IPS DF 4.7 (cell line): ENCODE data around the gene MAP3K9.

Source experiments
- DNase-seq: peaks from one replicate; pipeline ENCODE4 v3.0.0-alpha.2; 2013; ENCODE audit warnings: low spot score; ENCODE audit errors: extremely low read depth

Gene MAP3K9

GRCh38 chr14:70821584-70822529 is 12.5 kb upstream of the MAP3K9 start:
- no peak for DNase-seq

DNA sequence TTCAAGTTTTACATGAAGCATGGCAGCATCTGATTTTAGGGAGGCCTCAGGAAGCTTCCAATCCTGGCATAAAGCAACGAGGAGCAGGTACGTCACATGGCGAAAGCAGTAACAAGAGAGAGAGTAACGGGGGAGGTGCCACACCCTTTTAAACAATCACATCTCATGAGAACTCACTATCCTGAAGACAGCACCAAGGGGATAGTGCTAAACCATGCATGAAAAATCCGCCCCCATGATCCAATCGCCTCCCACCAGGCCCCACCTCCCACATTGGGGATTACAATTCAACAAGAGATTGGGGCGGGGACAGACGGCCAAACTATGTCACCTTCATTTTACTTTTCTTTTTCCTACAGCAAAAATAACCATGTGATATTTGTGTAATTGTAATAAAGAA is 7.2 kb upstream of the MAP3K9 start:
- DNase-seq = no peak

DNA sequence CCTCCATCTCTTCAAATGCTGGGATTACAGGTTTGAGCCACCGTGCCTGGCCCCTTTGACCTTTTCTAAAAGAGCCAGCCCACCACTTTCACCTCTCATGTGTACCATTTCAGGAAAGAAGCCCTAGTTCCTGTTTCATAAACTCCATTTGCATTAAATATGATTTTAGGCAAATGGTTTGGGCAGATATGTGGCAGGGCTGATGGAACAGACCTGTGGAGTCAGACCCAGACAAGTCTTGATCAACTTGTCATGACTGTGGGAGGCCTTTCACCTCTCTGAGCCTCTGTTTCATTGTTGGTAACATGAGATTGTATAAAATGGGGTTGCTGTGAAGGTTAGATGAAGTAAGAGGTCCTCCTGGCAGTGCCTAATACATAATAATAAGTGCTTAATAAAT is 5.2 kb upstream of the MAP3K9 start:
- DNase-seq = no peak

GRCh38 chr14:70812124-70812818 is 3.0 kb upstream of the MAP3K9 start:
- no peak for DNase-seq

DNA sequence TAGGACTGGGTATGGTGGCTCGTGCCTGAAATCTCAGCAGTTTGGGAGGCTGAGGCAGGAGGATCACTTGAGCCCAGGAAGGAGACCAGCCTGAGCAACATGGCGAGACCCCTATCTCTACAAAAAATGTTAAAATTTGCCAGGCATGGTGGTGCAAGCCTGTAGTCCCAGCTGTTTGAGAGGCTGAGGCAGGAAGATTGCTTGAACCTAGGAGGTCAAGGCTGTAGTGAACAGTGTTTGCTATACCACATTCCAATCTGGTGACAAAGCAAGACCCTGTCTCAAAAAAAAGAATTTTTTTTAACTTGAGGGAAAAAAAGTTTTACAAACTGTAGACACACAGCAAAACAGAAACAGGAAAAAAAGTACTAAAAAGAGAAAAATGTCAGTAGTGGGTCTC is 2.3 kb upstream of the MAP3K9 start:
- DNase-seq = no peak

GRCh38 chr14:70811050-70811449 is 1.7 kb upstream of the MAP3K9 start:
- no peak for DNase-seq

DNA sequence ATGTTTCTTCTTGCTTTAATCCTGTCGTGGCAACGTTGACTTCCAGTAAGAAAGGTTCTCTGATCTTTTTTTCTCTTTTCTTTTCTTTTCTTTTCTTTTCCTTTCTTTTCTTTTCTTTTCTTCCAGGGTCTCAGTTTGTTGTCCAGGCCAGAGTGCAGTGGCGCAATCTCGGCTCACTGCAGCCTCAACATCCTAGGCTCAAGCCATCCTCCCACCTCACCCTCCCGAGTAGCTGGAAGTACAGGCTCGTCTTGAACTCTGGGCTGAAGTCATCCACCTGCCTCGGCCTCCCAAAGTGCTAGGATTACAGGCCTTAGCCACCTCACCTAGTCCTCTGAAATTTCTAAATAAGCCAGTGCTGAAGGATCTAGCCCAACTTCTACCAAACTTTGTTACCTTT is 1.3 kb upstream of the MAP3K9 start:
- DNase-seq = no peak

DNA sequence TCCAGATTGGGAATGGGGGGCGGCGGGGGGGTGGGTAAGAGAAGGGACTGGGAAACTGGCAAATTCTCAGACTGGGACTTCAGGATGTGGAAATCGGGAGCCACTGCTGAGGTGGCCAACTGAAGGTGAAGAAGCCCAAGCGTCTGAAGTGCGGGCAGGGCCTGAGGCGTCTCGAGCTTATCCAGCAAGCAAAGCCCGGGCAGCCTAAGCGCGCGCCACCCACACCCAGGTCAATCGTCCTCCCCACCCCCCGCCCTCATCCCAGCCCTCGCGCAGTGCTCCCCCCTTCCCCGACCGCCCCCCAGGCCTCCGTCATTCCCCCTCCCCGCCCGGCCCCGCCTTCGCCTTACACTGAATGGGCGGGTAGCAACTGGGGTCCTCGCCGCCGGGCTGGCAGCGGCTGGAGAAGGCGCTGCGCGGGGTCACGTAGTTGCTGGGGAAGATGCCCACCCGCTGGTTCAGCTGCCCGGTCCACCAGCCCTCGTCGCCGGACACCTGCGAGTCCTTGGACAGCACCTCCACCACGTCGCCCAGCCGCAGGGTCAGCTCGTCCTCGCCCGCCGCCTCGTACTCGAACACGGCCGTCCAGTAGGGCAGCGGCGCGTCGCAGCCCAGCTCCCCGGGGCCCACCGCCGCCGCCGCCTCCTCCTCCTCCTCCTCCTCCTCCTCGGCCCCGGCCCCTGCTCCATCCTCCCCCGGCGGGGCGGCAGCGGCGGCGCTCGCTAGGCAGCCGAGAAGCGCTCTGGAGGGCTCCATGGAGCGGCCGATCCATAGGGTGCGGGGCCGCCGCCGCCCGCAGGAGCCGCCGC is 693 bp downstream of the MAP3K9 start:
- DNase-seq = no peak

DNA sequence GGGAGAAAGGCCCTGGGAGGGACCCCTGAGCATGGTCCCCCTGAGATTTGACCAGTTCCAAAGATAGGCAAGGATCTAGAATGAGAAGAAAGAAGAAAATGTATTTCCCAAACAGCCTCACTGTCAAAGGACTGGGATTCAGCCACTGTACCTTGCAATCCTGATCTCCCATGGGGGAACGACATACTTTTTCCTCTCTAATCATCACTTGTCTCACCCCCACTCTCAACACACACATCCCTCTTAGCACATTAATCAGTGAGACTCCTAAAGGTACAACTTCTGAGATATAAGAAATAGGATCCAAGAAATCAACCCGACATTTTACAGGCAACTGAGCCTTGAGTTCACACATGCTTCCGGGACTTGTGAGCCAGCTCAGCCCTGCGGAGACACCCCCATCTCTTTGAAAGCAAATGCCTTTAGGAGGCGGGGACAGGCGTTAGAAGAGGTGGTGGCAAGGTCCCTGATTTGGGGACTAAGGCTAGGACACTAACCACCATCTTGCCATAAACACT is 1.4 kb downstream of the MAP3K9 start:
- DNase-seq = no peak

DNA sequence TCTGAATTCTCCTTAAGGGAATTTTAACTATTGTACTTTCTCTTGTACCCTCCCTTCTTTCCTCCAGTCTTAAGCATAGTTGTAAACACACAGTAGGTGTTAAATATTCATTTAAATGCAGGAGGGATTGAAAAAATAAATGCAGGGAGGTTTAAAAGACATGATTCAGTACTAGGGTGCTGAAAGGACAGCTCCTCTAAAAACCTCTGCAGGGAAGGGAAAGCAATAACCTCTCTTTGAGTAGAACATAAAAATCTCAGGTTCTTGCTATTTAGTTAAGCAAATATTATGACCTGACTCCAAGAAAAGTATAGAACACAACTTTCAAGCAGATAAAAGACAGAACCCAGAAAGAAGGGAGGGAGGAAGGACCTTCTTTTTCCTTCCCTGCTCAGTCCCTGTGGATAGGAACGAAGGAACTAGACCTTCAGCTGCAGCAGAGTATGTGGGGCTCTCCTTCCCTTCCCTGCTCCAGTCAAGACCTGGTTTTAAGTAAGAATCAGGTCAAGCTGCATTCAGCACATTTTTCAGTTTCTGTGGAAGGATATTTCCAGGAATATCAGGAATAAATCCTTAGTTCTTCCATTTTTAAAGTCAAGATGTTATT is 4.7 kb downstream of the MAP3K9 start:
- no peak for DNase-seq

DNA sequence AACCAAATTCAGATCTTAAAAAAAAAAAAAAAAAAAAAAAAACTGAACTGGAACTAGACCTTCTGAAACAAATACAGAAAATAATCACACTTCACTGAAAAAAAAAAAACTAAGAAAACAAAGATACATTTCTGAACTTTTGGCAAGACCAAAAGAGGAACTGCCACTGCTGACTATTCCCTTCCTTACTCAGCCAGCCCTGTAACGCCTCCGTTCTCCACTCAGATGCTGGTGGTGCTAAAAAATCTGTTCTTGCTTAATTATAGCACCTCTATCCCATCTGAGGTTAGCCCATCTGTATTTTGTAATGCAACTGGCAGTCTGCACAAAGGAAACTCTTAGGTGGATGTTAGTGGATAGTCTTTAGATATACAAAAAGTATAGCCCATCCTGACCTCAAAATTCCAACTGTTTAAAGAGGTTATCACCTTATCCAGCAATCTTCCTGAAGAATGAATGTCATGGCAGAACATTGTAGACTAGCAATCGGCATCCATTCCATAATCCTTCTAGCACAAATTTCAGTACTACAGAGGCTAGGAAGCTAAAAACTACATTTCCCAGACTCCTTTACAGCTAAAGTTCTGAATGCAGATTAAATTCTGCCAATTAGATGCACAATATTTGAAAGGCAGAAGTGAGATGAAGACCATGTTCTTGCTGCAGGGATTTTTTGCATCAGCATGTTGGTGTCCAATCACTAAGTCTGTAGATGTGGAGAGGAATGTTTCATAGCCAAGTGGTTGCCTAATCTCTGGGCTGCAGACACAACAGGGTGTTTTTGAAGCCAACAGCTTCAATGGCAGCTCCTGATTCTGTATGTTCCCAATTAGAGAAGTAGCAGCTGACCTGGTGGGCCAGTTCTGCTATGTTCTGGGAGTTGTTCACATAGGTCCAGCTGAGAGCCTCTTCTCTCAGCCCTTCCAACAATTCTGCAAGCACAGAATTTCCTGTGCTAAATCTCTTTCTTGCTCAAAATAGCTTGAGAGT is 5.7 kb downstream of the MAP3K9 start:
- no peak for DNase-seq

DNA sequence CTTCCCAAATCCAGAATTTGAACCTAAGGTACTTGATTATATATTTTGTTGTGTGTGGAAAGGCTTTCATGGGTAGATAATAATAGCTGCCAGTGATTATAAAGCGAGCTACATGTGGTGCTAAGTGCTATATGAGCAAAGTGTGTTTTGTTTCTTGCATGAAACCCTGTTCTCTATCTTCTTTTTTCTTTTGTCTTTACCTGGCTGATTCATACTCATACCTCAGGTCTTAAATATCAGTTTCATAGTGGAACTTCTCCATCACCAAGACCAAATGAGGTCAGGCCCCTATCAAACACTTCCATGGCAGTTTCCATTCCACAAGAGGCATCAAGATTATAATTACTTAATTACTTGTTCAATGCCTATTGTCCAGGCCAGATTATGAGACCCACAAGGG is 6.9 kb downstream of the MAP3K9 start:
- no peak for DNase-seq

- no peak for DNase-seq
Measured at GRCh38 chr14:70801836-70802235, 7.5 kb downstream of the MAP3K9 start.

- no peak for DNase-seq
Measured at GRCh38 chr14:70796551-70796950, 12.8 kb downstream of the MAP3K9 start.

DNA sequence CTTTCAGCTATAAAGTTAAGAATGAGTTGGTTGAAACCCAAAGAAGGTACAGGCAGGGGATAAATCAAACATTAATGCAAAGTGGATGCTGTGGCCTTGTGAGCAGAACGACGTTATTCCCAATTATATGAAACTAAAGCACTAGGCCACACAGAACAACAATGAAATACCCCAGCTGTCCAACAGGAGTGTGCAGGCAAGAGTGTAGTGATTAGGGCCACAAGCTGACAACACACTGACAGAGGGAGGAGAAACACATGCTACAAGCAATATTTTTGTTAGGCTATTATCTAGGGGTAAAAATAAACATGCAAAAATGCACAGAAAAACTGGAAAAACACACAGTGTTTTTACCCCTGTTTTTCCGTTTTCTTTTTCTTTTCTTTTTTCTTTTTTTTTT is 15.0 kb downstream of the MAP3K9 start:
- DNase-seq = no peak

DNA sequence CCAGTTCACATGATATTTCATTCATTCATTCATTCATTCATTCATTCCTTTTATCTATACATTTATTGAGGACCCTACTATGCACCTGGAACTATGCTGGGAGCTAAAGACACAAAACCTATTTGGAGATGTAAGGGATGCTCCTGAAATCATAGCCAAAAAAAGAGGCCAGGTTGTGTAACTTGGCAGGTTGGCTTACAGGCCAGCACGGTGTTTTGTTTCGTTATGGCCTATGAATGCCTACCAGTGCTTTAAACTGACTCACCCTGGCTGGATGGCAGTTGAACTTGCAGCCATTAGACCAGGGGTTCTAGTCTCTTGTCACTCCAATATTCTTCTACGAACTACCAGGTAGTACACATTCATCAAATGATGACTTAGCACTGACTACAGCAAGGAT is 15.7 kb downstream of the MAP3K9 start:
- DNase-seq = no peak

DNA sequence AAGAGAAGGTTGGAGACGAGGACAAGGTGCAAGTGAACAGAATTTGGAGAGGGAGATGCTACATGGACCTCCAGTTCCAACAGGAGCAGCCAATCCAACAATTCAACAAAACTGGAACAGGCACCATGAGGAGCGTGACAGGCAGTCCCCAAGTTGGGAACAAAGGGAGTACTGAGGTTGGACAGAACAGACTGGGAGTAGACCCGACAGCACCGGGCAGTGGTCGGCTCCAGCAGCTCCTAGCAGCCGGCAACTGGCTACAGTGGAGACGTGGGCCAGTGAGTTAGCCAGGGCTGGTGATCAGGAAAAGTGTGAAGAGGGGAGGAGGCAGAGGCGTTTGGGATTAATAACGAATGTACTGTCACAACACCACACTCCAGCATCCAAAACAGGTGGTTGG is 16.4 kb downstream of the MAP3K9 start:
- no peak for DNase-seq

DNA sequence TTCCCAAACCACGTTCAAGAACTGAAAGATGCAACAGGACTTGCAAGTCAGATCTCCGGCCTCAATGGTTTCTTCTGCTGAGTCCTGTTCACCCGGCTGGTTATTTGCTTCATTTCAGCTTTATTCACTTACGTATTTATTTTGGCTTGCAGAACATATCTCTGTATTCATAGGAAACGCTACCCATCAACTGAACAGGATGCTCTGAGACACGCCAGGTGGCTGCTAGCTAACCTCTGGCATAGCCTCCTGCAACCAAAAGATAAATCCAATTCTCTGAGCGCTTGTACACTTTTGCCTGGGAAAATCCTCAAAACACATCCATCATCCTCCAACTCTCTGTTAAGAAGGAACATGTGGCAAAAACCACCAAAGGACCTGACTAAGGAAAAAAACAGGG is 17.3 kb downstream of the MAP3K9 start:
- DNase-seq = no peak

- DNase-seq = no peak
Measured at GRCh38 chr14:70789961-70790360, 19.4 kb downstream of the MAP3K9 start.

GRCh38 chr14:70789361-70789760 is 20.0 kb downstream of the MAP3K9 start:
- DNase-seq = no peak
